ENCODE data around the gene RPTOR. TPM values are rescaled to one million over a fixed set of nuclear protein-coding genes. Genes with fewer than 3 reads are reported as not detected.

The RPTOR gene
- total RNA-seq, 1 donor from 2014 or later = 32.0 TPM

DNA sequence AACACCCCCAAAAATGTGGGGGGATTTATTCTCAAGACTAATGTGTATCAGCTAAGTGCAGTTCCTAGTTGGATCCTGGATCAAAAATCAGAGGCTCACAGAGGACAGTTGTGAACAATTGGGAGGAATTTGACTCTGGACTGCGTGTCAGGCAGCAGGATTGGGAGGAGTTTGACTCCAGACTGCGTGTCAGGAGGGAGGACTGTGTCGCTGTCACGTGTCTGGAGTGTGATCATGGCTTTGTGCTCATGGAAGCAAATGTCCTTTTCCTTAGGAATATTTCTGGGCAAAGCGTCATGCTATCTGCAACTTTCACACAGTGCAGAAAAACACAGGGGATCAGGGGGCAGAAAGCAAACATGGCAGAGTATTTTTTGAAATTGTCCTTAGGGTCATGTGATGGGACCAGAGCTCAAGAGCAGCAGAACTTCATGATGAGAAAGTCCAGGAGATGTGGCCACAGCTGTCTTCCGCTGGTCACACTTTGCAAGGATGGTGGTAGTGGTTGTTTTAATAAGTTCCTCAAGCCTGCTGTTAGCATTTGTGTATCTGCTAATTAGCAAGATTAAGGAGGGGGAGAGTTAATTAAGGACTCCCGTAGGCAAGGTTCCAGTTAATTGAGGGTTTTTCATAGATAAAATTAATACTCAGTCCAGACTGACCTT is 325.0 kb downstream of the RPTOR start:
- DNase-seq (ENCODE audit: low read depth) (no peak), FAIRE-seq (no peak)
- Mint-ChIP-seq H3K4me3 (ENCODE audit: unreplicated experiment) (no peak overlapping the region), H3K9me3 (ENCODE audit: unreplicated experiment) (no peaks in the 10 kb centered on the region), H3K4me1 (ENCODE audit: low read depth, unreplicated experiment) (peaks cover 22% of the 10 kb centered on the region), H3K36me3 (ENCODE audit: low read depth, unreplicated experiment) (peaks cover 4% of the 10 kb centered on the region), H3K27ac (ENCODE audit: unreplicated experiment) (no peak overlapping the region), H3K27me3 (ENCODE audit: low read depth, unreplicated experiment) (no peaks in the 10 kb centered on the region)
- no peak overlapping the region for H3K4me2 ChIP-seq (ENCODE audit: low read length)
- no peak overlapping the region for H3K9ac ChIP-seq (ENCODE audit: low read length)
- no peak overlapping the region for H3K27ac ChIP-seq (ENCODE audit: low read depth, low read length)
- TF ChIP-seq, protein P1, sequence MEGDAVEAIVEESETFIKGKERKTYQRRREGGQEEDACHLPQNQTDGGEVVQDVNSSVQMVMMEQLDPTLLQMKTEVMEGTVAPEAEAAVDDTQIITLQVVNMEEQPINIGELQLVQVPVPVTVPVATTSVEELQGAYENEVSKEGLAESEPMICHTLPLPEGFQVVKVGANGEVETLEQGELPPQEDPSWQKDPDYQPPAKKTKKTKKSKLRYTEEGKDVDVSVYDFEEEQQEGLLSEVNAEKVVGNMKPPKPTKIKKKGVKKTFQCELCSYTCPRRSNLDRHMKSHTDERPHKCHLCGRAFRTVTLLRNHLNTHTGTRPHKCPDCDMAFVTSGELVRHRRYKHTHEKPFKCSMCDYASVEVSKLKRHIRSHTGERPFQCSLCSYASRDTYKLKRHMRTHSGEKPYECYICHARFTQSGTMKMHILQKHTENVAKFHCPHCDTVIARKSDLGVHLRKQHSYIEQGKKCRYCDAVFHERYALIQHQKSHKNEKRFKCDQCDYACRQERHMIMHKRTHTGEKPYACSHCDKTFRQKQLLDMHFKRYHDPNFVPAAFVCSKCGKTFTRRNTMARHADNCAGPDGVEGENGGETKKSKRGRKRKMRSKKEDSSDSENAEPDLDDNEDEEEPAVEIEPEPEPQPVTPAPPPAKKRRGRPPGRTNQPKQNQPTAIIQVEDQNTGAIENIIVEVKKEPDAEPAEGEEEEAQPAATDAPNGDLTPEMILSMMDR (IDR thresholded peaks at IDR 0.05; ENCODE audit: insufficient read depth, low read depth, low read length) = no peak
- no peak for TF ChIP-seq EZH2 (IDR thresholded peaks at IDR 0.05; ENCODE audit: insufficient read depth, low read length)
- H3K79me2 ChIP-seq (ENCODE audit: insufficient read depth, low read length) = no peaks in the 10 kb centered on the region
- H3K4me3 ChIP-seq (ENCODE audit: insufficient read depth, low read depth, low read length) = no peak overlapping the region
- no peaks in the 10 kb centered on the region for H3K36me3 ChIP-seq (ENCODE audit: insufficient read depth, low read length)
- H2AFZ ChIP-seq (ENCODE audit: low read depth, low read length) = no peak overlapping the region
- H3K4me1 ChIP-seq (ENCODE audit: insufficient read depth, low read length) = peaks cover 23% of the 10 kb centered on the region
- no peaks in the 10 kb centered on the region for H3K9me3 ChIP-seq (ENCODE audit: insufficient read depth, low read depth, low read length)
- no peaks in the 10 kb centered on the region for H4K20me1 ChIP-seq (ENCODE audit: insufficient read depth, low read length)
- H3K27me3 ChIP-seq (ENCODE audit: insufficient read depth, low read length) = no peaks in the 10 kb centered on the region

DNA sequence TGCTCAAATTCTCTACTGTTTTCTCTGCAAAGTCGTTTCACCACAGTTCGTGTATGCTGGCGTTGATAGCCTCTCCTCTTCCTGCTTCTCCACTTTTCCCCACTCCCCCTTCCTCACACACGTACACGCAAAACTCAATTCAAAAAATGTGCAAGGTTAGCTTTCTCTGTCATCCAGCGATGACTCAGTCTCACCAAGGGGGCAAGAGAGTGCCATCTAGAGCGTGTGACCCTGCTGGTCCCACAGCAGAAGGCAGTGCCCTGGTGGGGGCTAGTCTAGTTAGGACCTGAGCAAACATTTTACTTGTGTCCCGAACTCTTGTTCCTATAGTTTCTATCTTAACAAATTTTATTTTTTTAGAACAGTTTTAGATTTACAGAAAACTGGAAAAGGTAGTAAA is 325.8 kb downstream of the RPTOR start:
- DNase-seq (ENCODE audit: low read depth) (no peak), FAIRE-seq (no peak)
- Histone ChIP-seq H4K20me1 (ENCODE audit: insufficient read depth, low read length) (no peaks in the 10 kb centered on the region), H3K27ac (ENCODE audit: low read depth, low read length) (no peak overlapping the region), H3K79me2 (ENCODE audit: insufficient read depth, low read length) (no peaks in the 10 kb centered on the region), H3K4me3 (ENCODE audit: insufficient read depth, low read depth, low read length) (no peak overlapping the region), H3K27me3 (ENCODE audit: insufficient read depth, low read length) (no peaks in the 10 kb centered on the region), H3K9ac (ENCODE audit: low read length) (no peak overlapping the region), H3K36me3 (ENCODE audit: insufficient read depth, low read length) (no peaks in the 10 kb centered on the region), H2AFZ (ENCODE audit: low read depth, low read length) (no peak overlapping the region), H3K4me1 (ENCODE audit: insufficient read depth, low read length) (peaks cover 23% of the 10 kb centered on the region), H3K4me2 (ENCODE audit: low read length) (no peak overlapping the region), H3K9me3 (ENCODE audit: insufficient read depth, low read depth, low read length) (no peaks in the 10 kb centered on the region)
- no peak overlapping the region for H3K27ac Mint-ChIP-seq (ENCODE audit: unreplicated experiment)
- H3K36me3 Mint-ChIP-seq (ENCODE audit: low read depth, unreplicated experiment) = peaks cover 8% of the 10 kb centered on the region
- TF ChIP-seq EZH2 (IDR thresholded peaks at IDR 0.05; ENCODE audit: insufficient read depth, low read length) = no peak
- TF ChIP-seq, protein P1 (IDR thresholded peaks at IDR 0.05; ENCODE audit: insufficient read depth, low read depth, low read length) = no peak
- no peaks in the 10 kb centered on the region for H3K27me3 Mint-ChIP-seq (ENCODE audit: low read depth, unreplicated experiment)
- peaks cover 22% of the 10 kb centered on the region for H3K4me1 Mint-ChIP-seq (ENCODE audit: low read depth, unreplicated experiment)
- H3K4me3 Mint-ChIP-seq (ENCODE audit: unreplicated experiment) = no peak overlapping the region
- H3K9me3 Mint-ChIP-seq (ENCODE audit: unreplicated experiment) = no peaks in the 10 kb centered on the region

DNA sequence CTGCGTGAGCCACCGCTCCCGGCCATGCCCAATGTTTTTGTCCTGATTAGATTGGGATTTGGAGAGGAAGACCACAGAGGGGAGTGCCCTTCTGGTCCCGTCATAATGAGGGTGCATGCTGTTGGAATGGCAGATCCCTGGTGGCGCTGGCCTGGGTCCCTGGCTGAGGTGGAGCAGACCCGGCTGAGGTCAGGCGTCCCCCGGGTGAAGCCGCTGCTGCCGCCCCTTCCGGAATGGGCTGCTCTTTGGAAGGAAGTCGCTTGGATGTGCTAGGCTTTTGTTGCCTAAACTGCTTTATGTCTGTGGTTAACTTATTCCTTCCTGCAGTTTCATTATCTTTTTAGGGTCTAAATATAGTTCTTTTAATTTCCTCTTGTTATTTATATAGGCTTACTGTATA is 326.7 kb downstream of the RPTOR start:
- peaks cover 21% of the 10 kb centered on the region for H3K4me1 ChIP-seq (ENCODE audit: insufficient read depth, low read length)
- H3K4me3 Mint-ChIP-seq (ENCODE audit: unreplicated experiment) = no peak overlapping the region
- H3K36me3 Mint-ChIP-seq (ENCODE audit: low read depth, unreplicated experiment) = peaks cover 9% of the 10 kb centered on the region
- no peak overlapping the region for H2AFZ ChIP-seq (ENCODE audit: low read depth, low read length)
- no peaks in the 10 kb centered on the region for H3K27me3 Mint-ChIP-seq (ENCODE audit: low read depth, unreplicated experiment)
- H3K36me3 ChIP-seq (ENCODE audit: insufficient read depth, low read length) = no peaks in the 10 kb centered on the region
- H3K9me3 Mint-ChIP-seq (ENCODE audit: unreplicated experiment) = no peaks in the 10 kb centered on the region
- H3K4me3 ChIP-seq (ENCODE audit: insufficient read depth, low read depth, low read length) = no peak overlapping the region
- no peaks in the 10 kb centered on the region for H3K27me3 ChIP-seq (ENCODE audit: insufficient read depth, low read length)
- no peaks in the 10 kb centered on the region for H4K20me1 ChIP-seq (ENCODE audit: insufficient read depth, low read length)
- peaks cover 22% of the 10 kb centered on the region for H3K4me1 Mint-ChIP-seq (ENCODE audit: low read depth, unreplicated experiment)
- no peak overlapping the region for H3K9ac ChIP-seq (ENCODE audit: low read length)
- no peak for FAIRE-seq
- no peak overlapping the region for H3K4me2 ChIP-seq (ENCODE audit: low read length)
- H3K9me3 ChIP-seq (ENCODE audit: insufficient read depth, low read depth, low read length) = no peaks in the 10 kb centered on the region
- no peak for DNase-seq (ENCODE audit: low read depth)
- H3K27ac Mint-ChIP-seq (ENCODE audit: unreplicated experiment) = no peak overlapping the region
- TF ChIP-seq, protein P1 (IDR thresholded peaks at IDR 0.05; ENCODE audit: insufficient read depth, low read depth, low read length) = no peak
- no peak for TF ChIP-seq EZH2 (IDR thresholded peaks at IDR 0.05; ENCODE audit: insufficient read depth, low read length)
- H3K27ac ChIP-seq (ENCODE audit: low read depth, low read length) = no peak overlapping the region
- H3K79me2 ChIP-seq (ENCODE audit: insufficient read depth, low read length) = no peaks in the 10 kb centered on the region
